ENCODE data around the gene TYRO3.

DNA sequence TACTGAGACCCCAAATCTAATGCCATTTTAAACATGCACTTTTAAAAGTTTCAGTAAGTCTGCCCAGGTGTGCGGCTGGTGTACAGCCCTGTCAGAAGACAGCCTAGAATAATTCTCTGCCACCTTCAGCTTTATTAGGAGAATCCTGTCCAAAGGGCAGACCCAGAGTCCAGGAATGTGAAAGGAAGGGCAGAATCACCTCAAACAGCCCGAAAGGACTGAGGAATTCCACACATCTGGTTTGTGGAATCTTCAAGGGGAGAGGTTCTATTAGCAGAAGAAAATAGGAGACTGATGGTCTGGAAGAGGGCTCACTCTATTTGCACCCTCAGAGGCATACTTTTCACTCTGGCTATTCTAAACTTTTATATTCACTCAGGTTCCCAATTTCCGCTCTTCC, 46.6 kb downstream of the TYRO3 start:
- TF ChIP-seq, protein P1, sequence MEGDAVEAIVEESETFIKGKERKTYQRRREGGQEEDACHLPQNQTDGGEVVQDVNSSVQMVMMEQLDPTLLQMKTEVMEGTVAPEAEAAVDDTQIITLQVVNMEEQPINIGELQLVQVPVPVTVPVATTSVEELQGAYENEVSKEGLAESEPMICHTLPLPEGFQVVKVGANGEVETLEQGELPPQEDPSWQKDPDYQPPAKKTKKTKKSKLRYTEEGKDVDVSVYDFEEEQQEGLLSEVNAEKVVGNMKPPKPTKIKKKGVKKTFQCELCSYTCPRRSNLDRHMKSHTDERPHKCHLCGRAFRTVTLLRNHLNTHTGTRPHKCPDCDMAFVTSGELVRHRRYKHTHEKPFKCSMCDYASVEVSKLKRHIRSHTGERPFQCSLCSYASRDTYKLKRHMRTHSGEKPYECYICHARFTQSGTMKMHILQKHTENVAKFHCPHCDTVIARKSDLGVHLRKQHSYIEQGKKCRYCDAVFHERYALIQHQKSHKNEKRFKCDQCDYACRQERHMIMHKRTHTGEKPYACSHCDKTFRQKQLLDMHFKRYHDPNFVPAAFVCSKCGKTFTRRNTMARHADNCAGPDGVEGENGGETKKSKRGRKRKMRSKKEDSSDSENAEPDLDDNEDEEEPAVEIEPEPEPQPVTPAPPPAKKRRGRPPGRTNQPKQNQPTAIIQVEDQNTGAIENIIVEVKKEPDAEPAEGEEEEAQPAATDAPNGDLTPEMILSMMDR (CRISPR knock-in tag; IDR thresholded peaks at IDR 0.05), result no peak
- TF ChIP-seq SRSF1 (optimal IDR thresholded peaks at IDR 0.05; ENCODE audit: low read depth, low read length) (no peak), ZNF766 (CRISPR knock-in tag; IDR thresholded peaks at IDR 0.05; ENCODE audit: borderline replicate concordance) (no peak), ZNF260 (CRISPR knock-in tag; IDR thresholded peaks at IDR 0.05; ENCODE audit: borderline replicate concordance, low read depth) (no peak), IRX3 (CRISPR knock-in tag; IDR thresholded peaks at IDR 0.05; ENCODE audit: borderline replicate concordance, low read depth) (no peak), ZNF33B (CRISPR knock-in tag; IDR thresholded peaks at IDR 0.05) (no peak), MEIS2 (CRISPR knock-in tag; IDR thresholded peaks at IDR 0.05) (no peak), PBX3 (CRISPR knock-in tag; IDR thresholded peaks at IDR 0.05; ENCODE audit: borderline replicate concordance) (no peak), ZNF614 (CRISPR knock-in tag; IDR thresholded peaks at IDR 0.05; ENCODE audit: borderline replicate concordance) (no peak), ZNF674 (CRISPR knock-in tag; IDR thresholded peaks at IDR 0.05; ENCODE audit: low read depth) (no peak)
- TF ChIP-seq, protein P2, sequence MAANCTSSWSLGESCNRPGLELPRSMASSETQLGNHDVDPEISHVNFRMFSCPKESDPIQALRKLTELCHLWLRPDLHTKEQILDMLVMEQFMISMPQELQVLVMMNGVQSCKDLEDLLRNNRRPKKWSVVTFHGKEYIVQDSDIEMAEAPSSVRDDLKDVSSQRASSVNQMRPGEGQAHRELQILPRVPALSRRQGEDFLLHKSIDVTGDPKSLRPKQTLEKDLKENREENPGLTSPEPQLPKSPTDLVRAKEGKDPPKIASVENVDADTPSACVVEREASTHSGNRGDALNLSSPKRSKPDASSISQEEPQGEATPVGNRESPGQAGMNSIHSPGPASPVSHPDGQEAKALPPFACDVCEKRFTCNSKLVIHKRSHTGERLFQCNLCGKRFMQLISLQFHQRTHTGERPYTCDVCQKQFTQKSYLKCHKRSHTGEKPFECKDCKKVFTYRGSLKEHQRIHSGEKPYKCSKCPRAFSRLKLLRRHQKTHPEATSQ (CRISPR knock-in tag; IDR thresholded peaks at IDR 0.05; ENCODE audit: borderline replicate concordance), result no peak
- TF ChIP-seq, protein P3, sequence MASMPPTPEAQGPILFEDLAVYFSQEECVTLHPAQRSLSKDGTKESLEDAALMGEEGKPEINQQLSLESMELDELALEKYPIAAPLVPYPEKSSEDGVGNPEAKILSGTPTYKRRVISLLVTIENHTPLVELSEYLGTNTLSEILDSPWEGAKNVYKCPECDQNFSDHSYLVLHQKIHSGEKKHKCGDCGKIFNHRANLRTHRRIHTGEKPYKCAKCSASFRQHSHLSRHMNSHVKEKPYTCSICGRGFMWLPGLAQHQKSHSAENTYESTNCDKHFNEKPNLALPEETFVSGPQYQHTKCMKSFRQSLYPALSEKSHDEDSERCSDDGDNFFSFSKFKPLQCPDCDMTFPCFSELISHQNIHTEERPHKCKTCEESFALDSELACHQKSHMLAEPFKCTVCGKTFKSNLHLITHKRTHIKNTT (CRISPR knock-in tag; IDR thresholded peaks at IDR 0.05), result no peak

All from HepG2 (cell line).